Measurements from ENCODE around the gene ACMSD. TPM values are rescaled to one million over a fixed set of nuclear protein-coding genes. Genes with fewer than 3 reads are reported as not detected.

The ACMSD gene
- total RNA-seq, 1 experiment from 2014 or later: not detected

DNA sequence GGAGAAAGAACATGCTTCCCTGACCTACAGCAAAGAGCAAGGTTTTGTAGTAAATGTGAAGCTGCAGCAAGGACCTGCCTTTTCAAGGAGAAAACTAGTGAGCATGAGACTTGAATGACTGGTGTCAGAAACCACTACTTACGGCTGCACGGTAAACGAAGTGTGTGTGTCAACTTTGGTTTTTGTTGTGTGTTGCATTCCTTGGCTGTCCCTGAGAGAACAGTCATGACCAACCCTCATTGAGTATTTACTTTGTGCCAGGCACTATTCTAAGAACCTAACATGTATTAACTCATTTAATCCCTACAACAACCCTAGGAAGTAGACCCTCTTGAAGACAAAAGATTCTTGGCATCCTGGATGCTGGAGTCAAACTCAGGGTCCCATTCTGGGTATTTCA, 22.8 kb downstream of the ACMSD start:
- H3K4me2 ChIP-seq (ENCODE audit: low read length): no peak overlapping the region

DNA sequence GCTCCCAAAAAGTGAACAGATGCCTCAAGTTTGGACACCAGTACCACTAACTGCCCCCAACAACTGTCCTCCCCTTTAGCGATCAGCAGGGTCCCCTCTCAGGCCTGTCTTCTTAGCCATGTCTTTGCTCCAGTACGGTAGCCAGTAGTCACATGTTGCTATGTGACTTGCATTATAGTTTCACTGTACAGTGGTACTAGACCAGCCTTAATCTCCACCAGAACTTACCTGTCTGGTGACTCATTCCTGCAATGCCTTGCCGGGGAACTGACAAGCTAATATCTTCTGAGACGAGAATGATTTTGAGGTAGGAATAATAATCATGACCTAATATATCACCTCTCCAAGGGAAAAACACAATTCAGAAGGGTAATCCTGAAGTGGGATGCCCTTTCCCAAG, 23.7 kb downstream of the ACMSD start:
- H3K27me3 ChIP-seq (ENCODE audit: low read length): no peaks in the 10 kb centered on the region
- no peaks in the 10 kb centered on the region for H4K20me1 ChIP-seq (ENCODE audit: low read length)
- POLR2A ChIA-PET (ENCODE audit: unreplicated experiment): no interaction called here
- no peak overlapping the region for H3K4me3 ChIP-seq (ENCODE audit: low read length)
- no peak overlapping the region for H3K9ac ChIP-seq (ENCODE audit: low read length)
- intact Hi-C loops (cut with micrococcal nuclease): no loop called here
- no peak overlapping the region for H2AFZ ChIP-seq (ENCODE audit: low read length)
- DNase-seq (no peak), ATAC-seq (no peak)
- no peaks in the 10 kb centered on the region for H3K79me2 ChIP-seq (ENCODE audit: low read length)
- no peak overlapping the region for H3K4me2 ChIP-seq (ENCODE audit: low read length)
- no peaks in the 10 kb centered on the region for H3K9me2 ChIP-seq (replicated peaks; ENCODE audit: low read length)
- H3K36me3 ChIP-seq (ENCODE audit: low read depth, low read length): no peaks in the 10 kb centered on the region
- no peaks in the 10 kb centered on the region for H3K9me3 ChIP-seq (ENCODE audit: low read length)
- CTCF ChIA-PET: no interaction called here
- H3K4me1 ChIP-seq (ENCODE audit: insufficient read depth, low read length): peaks cover 14% of the 10 kb centered on the region
- BruUV-seq (replicated peaks): no TSS peak
- no peaks in the 10 kb centered on the region for H3F3A ChIP-seq (ENCODE audit: low read length, unreplicated experiment)
- no peak overlapping the region for H3K27ac ChIP-seq (ENCODE audit: low read length)
- TF ChIP-seq EZH2phosphoT487 (IDR thresholded peaks at IDR 0.05; ENCODE audit: borderline replicate concordance, low read length) (no peak), EZH2 (IDR thresholded peaks at IDR 0.05; ENCODE audit: low read length, unreplicated experiment) (no peak)
- TF ChIP-seq, protein P1, sequence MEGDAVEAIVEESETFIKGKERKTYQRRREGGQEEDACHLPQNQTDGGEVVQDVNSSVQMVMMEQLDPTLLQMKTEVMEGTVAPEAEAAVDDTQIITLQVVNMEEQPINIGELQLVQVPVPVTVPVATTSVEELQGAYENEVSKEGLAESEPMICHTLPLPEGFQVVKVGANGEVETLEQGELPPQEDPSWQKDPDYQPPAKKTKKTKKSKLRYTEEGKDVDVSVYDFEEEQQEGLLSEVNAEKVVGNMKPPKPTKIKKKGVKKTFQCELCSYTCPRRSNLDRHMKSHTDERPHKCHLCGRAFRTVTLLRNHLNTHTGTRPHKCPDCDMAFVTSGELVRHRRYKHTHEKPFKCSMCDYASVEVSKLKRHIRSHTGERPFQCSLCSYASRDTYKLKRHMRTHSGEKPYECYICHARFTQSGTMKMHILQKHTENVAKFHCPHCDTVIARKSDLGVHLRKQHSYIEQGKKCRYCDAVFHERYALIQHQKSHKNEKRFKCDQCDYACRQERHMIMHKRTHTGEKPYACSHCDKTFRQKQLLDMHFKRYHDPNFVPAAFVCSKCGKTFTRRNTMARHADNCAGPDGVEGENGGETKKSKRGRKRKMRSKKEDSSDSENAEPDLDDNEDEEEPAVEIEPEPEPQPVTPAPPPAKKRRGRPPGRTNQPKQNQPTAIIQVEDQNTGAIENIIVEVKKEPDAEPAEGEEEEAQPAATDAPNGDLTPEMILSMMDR (conservative IDR thresholded peaks at IDR 0.05; ENCODE audit: low read depth, low read length): no peak

More for the DNA sequence above, 22.8 kb downstream of the ACMSD start:
- no peaks in the 10 kb centered on the region for H3K9me3 ChIP-seq (ENCODE audit: low read length)
- H3K9me2 ChIP-seq (replicated peaks; ENCODE audit: low read length): no peaks in the 10 kb centered on the region
- TF ChIP-seq EZH2phosphoT487 (IDR thresholded peaks at IDR 0.05; ENCODE audit: borderline replicate concordance, low read length) (no peak), EZH2 (IDR thresholded peaks at IDR 0.05; ENCODE audit: low read length, unreplicated experiment) (no peak)
- TF ChIP-seq, protein P1 (conservative IDR thresholded peaks at IDR 0.05; ENCODE audit: low read depth, low read length): no peak
- ChIA-PET POLR2A (ENCODE audit: unreplicated experiment) (no interaction called here), CTCF (no interaction called here)
- H2AFZ ChIP-seq (ENCODE audit: low read length): no peak overlapping the region
- no peaks in the 10 kb centered on the region for H3K27me3 ChIP-seq (ENCODE audit: low read length)
- no peaks in the 10 kb centered on the region for H3K79me2 ChIP-seq (ENCODE audit: low read length)
- no peaks in the 10 kb centered on the region for H4K20me1 ChIP-seq (ENCODE audit: low read length)
- no TSS peak for BruUV-seq (replicated peaks)
- H3K36me3 ChIP-seq (ENCODE audit: low read depth, low read length): no peaks in the 10 kb centered on the region
- no peak for DNase-seq
- no peak for ATAC-seq
- intact Hi-C loops (cut with micrococcal nuclease): no loop called here
- no peaks in the 10 kb centered on the region for H3F3A ChIP-seq (ENCODE audit: low read length, unreplicated experiment)
- no peak overlapping the region for H3K27ac ChIP-seq (ENCODE audit: low read length)
- peaks cover 5% of the 10 kb centered on the region for H3K4me1 ChIP-seq (ENCODE audit: insufficient read depth, low read length)
- no peak overlapping the region for H3K9ac ChIP-seq (ENCODE audit: low read length)
- no peak overlapping the region for H3K4me3 ChIP-seq (ENCODE audit: low read length)

DNA sequence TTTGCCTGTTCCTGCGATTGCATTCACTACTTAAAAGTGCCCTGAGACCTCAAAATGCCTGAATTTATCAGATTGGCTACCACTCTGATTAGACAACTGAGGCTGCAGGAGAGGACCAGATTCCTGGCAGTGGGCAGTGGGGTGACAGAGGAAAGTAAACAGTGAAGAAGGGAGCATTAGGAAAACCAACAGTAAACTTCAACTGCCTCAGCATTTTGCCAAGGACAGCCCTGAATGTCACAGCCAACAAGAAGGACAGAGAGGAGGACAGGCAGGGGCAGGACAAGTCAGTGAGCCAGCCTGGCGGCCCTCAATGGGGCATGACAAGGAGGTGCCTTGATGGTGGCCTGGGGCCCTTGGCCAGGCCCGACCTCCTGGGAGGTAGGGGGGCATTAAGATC, 24.3 kb downstream of the ACMSD start:
- no peak overlapping the region for H3K4me3 ChIP-seq (ENCODE audit: low read length)
- H3F3A ChIP-seq (ENCODE audit: low read length, unreplicated experiment): no peaks in the 10 kb centered on the region
- H3K9ac ChIP-seq (ENCODE audit: low read length): no peak overlapping the region
- TF ChIP-seq, protein P1 (conservative IDR thresholded peaks at IDR 0.05; ENCODE audit: low read depth, low read length): no peak
- no peak for ATAC-seq
- DNase-seq: no peak
- H4K20me1 ChIP-seq (ENCODE audit: low read length): no peaks in the 10 kb centered on the region
- no peak overlapping the region for H3K4me2 ChIP-seq (ENCODE audit: low read length)
- intact Hi-C loops (cut with micrococcal nuclease): no loop called here
- H3K79me2 ChIP-seq (ENCODE audit: low read length): no peaks in the 10 kb centered on the region
- H3K27me3 ChIP-seq (ENCODE audit: low read length): no peaks in the 10 kb centered on the region
- H3K9me3 ChIP-seq (ENCODE audit: low read length): no peaks in the 10 kb centered on the region
- H3K27ac ChIP-seq (ENCODE audit: low read length): no peak overlapping the region
- H3K4me1 ChIP-seq (ENCODE audit: insufficient read depth, low read length): peaks cover 17% of the 10 kb centered on the region
- no TSS peak for BruUV-seq (replicated peaks)
- ChIA-PET CTCF (no interaction called here), POLR2A (ENCODE audit: unreplicated experiment) (no interaction called here)
- H3K9me2 ChIP-seq (replicated peaks; ENCODE audit: low read length): no peaks in the 10 kb centered on the region
- no peaks in the 10 kb centered on the region for H3K36me3 ChIP-seq (ENCODE audit: low read depth, low read length)
- no peak overlapping the region for H2AFZ ChIP-seq (ENCODE audit: low read length)

All from PC-3 (cell line).